Subcutaneous adipose tissue (tissue), 4 donors: ENCODE data around the gene CD68. TPM values are rescaled to one million over a fixed set of nuclear protein-coding genes. Genes with fewer than 3 reads are reported as not detected.

ENCODE experiments used
- total RNA-seq, 4 donors: library from RNA; depleted of rRNA; stranded (reverse); fragments of >200 nt; gene quantifications; one replicate each; pipeline ENCODE4 v1.1.0, GENCODE V29; 2016
- TF ChIP-seq, protein P1 (sequence below): fragments of 450-650 bp; IDR thresholded peaks from one replicate; pipeline ENCODE4 v1.5.1; 2016; ENCODE audit warnings: low read depth, mild to moderate bottlenecking, control low read depth, antibody characterized with exemption, moderate library complexity

CD68 gene
- total RNA-seq, 4 donors from 2014 or later: 56.9 to 609 (median 149) TPM

DNA sequence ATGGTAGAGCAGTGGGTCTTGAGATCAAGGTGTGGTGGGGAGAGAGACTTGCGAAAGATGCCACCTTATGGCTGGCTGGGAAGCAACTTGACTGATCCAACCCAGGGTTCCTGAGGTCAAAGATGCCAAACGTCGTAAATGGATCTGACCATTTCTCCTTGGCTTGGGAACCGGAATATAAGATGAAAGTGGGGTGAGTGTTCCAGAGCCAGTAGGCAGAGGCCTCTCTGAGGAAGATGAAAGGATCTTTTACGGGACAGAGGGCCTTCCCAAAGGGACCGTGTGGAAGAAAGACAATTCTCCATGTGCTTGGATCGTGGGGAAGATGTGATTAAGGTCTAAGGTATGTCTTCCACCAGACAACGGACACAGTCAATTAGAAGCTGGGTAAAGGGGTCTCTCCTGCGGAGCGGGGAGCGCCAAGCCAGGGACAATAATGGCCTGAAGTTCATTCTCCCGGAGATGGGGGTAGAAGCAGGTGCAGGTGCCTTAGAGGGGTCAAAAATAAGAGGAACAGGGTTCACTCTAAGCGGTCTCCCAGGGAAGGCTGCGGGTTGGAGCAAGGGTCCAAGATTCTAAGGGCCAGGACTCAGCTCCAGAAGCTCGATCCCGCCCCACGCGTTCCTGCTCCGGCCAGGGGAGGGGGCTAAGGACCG, 34.5 kb downstream of the CD68 start:
- TF ChIP-seq, protein P1, sequence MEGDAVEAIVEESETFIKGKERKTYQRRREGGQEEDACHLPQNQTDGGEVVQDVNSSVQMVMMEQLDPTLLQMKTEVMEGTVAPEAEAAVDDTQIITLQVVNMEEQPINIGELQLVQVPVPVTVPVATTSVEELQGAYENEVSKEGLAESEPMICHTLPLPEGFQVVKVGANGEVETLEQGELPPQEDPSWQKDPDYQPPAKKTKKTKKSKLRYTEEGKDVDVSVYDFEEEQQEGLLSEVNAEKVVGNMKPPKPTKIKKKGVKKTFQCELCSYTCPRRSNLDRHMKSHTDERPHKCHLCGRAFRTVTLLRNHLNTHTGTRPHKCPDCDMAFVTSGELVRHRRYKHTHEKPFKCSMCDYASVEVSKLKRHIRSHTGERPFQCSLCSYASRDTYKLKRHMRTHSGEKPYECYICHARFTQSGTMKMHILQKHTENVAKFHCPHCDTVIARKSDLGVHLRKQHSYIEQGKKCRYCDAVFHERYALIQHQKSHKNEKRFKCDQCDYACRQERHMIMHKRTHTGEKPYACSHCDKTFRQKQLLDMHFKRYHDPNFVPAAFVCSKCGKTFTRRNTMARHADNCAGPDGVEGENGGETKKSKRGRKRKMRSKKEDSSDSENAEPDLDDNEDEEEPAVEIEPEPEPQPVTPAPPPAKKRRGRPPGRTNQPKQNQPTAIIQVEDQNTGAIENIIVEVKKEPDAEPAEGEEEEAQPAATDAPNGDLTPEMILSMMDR: no peak

DNA sequence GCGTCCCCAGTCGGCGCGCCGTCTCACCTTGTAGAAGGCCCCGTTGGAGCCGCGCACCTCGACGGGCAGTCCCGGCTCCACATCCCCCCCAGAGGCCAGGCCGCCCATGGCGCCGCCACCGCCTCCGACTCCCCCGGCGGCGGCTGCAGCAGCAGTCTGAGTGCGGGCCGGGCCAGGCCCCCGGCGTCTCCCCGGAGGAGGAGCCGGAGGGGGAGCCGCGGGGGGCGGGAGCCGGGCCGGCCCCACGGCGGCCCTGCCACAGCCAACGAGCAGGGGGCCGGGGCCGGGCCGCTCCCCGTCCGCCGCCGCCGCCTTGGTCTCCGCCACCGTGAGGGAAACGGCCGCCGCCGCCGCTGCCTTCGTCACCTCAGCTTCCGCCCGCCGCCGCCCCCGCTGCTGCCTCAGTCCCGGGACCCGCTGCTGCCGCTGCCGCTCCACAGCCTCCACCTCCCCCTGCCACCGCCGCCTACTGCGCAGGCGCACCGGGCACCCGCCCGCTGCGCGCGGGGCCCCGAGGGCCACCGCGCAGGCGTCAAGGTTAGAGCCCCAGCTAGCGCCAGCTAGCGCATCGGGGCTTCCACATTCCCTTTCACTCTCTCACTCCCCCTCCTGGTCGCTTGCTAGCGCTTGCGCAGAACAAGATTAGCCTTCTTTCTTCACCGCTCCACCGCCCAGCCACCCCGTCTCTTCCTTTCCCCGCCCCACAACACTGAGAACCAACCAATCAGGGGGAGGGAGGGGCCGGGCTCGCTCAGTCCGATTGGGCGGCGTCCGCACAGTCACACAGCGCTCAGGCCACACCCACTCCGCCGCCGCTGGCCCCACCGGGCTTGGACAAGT, 35.2 kb downstream of the CD68 start, which contains the start of gene FXR2:
TSS of gene FXR2 (minus strand) at position 473 of the 840 bp plus-strand sequence. CDS start at position 108, 365 bp downstream.
- TF ChIP-seq, protein P1: no peak

DNA sequence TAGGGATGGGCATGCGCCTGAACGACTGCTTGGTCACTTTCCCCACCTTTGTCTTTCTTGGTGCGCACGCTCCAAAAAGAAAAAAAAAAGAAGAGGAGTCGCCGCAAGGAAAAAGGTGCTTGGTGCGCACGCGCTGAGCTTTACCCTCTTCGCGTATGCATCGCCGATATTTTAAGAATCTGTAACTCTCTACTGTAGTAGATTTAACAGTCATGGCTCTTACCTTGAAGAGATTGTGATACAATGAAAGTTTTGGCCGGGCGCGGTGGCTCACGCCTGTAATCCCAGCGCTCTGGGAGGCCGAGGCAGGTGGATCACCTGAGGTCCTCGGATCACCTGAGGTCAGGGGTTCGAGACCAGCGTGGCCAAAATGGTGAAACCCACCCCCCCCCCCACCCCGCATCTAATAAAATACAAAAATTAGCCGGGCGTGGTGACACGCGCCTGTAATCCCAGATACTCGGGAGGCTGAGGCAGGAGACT, 35.9 kb downstream of the CD68 start:
- TF ChIP-seq, protein P1: no peak

DNA sequence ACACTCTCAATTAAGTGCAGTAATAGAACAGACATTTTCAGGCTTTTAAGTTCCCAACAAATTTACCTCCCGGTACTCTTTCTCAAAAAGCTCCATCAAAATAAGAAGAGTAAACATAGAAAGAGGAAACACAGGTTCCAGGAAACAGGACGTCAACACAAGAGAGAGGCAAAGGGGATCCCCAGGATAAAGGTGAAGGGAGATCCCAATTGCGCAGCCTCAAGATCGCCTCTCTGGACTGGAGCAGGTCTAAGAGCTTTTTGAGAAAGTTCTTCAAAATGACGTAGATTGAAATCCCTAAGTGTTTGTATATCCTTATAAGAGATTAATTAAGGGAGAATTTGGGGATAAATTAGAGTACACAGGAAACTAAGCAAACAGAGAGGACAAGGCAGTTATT, 39.2 kb downstream of the CD68 start:
- TF ChIP-seq, protein P1: no peak

DNA sequence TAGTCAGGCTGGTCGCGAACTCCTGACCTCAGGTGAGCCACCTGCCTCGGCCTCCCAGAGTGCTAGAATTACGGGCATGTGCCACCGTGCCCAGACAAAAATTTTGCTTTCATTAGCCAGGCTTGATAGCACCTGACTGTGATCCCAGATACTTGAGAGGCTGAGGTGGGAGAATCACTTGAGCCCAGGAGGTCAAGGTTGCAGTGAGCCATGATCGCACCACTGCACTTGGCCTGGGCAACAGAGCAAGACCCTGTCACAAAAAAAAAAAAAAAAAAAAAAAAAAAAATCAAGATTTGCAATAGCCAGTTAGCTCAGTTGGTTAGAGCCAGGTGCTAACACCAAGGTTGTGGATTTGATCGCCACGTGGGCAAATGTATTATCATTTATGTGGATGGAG, 41.4 kb downstream of the CD68 start:
- TF ChIP-seq, protein P1: no peak

DNA sequence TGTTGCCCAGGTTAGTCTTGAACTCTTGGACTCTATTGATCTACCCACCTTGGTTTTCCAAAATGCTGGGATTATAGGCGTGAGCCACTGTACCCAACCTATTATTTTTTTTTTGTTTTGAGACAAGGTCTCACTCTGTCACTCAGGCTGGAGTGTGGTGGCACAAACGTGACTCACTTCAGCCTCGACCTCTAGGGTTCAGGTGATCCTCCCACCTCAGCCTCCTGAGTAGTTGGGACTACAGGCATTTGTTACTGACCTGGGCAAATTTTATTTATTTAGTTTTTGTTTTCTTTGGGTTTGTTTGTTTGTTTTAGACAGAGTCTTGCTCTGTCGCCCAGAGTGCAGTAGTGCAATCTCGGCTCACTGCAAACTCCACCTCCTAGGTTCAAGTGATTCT, 44.2 kb downstream of the CD68 start:
- TF ChIP-seq, protein P1: no peak

DNA sequence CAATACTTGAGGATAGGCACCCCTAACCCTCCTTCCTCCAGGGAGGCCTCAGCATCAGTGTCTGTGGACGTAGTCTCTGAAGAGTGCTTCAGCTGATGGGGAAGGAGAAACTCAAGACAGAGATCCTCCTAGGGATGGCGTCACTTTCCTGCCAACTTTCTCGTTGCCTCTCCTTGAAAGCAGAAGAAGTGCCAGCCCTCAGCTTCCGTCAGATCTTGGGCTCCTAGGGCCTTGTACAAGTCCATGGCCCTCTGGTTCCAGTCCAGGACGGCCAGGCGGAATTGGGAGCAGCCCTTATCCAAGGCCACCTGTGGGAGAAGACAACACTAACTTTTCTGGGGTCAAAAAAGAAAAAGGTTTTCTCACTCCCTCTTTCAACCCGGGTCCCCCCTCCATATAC, 46.9 kb downstream of the CD68 start:
- TF ChIP-seq, protein P1: no peak
